NK-92 (cell line): Measurements from ENCODE around the gene FBLN5.

Experiments used
- DNase-seq: peaks from one replicate; lab custom pipeline; 2025; ENCODE audit not compliant: unreplicated experiment; lab: John Stamatoyannopoulos, UW

Gene FBLN5

DNA sequence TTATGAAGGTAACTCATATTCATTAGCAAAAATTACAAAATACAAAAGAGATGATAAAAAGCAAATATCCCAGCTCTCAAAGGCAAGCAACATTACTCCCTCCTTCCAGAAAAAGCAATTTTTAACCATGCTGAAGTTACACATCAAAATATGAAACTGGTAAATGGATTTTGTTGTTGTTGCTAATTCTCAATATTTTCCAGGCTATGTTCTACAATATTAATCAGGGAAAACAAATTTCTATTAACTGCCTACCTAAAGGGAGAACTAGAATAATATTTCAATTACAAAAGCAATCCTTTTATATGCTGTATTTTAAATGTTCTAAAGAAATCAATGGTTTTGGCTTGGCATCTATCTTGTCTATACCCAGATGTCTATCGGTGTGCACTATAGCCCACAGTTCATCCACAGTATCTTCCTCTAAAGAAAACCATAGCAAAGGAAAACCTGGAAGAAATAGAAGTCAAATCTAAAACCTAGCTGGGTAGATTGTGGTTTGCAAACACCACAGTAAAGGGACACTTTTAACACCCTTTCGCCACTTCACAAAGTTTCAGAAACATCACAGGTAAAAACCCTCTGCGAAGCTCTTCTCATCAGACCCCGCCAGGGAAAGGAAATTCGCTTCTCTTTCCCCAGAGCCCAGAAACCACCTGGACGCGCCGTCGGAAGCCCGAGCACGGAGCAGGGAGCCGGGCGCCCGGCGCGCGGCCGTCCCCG, 112.1 kb downstream of the FBLN5 start:
- no peak for DNase-seq

DNA sequence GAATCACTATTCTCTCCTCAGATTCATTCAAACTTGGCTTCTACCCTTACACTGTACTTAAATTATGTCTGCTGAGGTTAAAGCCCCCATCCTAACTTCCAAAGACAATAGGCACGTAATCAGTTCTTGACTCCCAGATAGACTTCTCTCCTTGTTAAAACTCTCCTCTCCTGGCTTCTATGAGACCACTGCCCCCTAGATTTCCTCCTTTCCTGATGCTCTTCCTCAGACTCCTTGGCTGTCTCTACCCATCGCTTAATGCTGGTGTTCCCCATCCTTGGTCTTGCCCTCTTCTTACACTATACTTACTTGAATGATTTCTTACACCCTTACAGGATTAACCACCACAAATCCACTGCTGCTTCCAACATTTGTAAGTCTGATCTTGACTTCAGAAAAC, 112.9 kb downstream of the FBLN5 start:
- DNase-seq, result no peak

GRCh38 chr14:91831337-91831736, 116.2 kb downstream of the FBLN5 start:
- no peak for DNase-seq

GRCh38 chr14:91830777-91831176, 116.7 kb downstream of the FBLN5 start:
- DNase-seq, result no peak

DNA sequence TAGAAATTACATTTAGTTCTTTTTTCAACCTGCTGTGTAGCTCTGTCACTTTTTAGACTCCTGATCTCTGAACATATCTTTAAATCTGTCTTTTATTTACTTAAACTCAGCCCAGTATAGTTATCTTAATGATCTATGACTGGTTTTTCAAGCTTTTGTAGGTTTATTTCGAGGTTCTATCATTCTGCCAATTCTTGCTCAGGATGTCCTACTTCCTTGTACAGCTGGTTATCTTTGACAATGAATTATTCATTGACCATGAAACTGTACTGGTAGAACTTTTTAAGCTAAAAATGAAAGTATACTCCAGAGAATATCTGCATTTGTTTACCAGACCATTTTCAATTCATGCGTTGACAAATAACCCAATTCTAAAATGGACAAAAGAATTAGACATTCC, 118.0 kb downstream of the FBLN5 start:
- DNase-seq, result no peak

- DNase-seq, result no peak
These were observed 119.7 kb downstream of the FBLN5 start for GRCh38 chr14:91827746-91828145.
